Testis (tissue), 2 donors: ENCODE measurements around the gene SYCE3.
A peak's percentile ranks its signal among the peaks of the same experiment; 100 is the strongest.

Source experiments
- POLR2A ChIP-seq: fragments of 450-650 bp; IDR thresholded peaks from one replicate; pipeline ENCODE4 v1.6.1; 2017; ENCODE audit warnings: antibody characterized with exemption, mild to moderate bottlenecking, moderate library complexity
- TF ChIP-seq, protein P1 (sequence below), 3 experiments: fragments of 450-650 bp in 2 of 3; fragments of 200-600 bp in 1 of 3; sonication (generic) in 1 of 3; IDR thresholded peaks; one replicate each; pipeline ENCODE4 v1.5.1; 2016 to 2019; ENCODE audit warnings: antibody characterized with exemption in 3 of 3, mild to moderate bottlenecking in 2 of 3, moderate library complexity in 1 of 3

DNA sequence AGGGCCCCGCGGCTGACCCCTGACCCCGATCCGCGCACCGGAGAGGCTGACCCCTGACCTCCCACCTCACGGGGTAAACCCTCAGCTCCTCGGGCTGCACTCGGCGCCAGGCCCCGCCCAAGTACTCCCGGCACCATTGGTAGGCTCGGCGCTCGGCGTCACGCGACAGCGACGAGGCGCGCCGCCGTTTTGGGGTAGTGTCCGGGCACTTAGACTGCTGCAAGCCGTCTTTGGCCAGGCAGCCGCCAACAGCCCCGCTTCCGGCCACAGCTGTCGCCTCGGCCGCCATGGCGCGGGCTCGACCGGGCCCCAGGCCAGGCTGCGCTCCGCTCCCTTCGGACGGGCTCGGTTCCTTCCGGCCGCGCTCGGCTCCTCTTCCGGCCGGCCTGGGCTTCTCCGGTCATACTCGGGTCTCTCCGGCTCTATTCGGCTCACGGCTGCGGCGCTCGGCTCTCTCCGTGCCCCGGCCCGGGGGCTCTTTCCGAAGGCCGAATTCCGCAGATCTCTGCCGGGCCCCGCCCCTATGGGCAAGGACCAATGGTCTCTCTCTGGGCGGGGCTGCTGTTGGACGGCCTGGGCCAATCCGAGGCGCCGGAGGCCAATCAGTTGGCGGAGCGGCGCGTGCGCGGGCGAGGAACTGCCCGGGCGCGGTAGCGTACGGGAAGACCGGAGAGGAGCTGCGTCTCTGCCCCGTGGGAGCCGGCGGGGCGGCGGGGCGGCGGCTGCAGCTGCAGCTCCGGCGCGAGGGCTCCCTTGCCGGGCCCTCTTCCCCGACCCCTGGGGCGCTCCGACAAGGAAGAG, 20.0 kb upstream of the SYCE3 start, which contains the start of gene CHKB:
- TF ChIP-seq POLR2A = peak; percentile 2
- TF ChIP-seq, protein P1, sequence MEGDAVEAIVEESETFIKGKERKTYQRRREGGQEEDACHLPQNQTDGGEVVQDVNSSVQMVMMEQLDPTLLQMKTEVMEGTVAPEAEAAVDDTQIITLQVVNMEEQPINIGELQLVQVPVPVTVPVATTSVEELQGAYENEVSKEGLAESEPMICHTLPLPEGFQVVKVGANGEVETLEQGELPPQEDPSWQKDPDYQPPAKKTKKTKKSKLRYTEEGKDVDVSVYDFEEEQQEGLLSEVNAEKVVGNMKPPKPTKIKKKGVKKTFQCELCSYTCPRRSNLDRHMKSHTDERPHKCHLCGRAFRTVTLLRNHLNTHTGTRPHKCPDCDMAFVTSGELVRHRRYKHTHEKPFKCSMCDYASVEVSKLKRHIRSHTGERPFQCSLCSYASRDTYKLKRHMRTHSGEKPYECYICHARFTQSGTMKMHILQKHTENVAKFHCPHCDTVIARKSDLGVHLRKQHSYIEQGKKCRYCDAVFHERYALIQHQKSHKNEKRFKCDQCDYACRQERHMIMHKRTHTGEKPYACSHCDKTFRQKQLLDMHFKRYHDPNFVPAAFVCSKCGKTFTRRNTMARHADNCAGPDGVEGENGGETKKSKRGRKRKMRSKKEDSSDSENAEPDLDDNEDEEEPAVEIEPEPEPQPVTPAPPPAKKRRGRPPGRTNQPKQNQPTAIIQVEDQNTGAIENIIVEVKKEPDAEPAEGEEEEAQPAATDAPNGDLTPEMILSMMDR (IDR thresholded peaks at IDR 0.05) = no peak
